H1 (cell line): ENCODE results near the gene ZNF777. TPM values are rescaled to one million over a fixed set of nuclear protein-coding genes. Genes with fewer than 3 reads are reported as not detected.

ENCODE experiments used
- CTCF ChIA-PET: fragments of 300-600 bp; sonication (Branson Sonifier 250); formaldehyde crosslinking; loops from one replicate; lab custom pipeline; 2021; ENCODE audit not compliant: partially characterized antibody; lab: Charles Lee
- POLR2A ChIA-PET: fragments of 300-600 bp; sonication (Branson Sonifier 250); formaldehyde crosslinking; loops from one replicate; lab custom pipeline; 2021; ENCODE audit warnings: inconsistent platforms; ENCODE audit not compliant: partially characterized antibody; lab: Charles Lee
- DNase-seq, 2 experiments: peaks; one replicate each; pipeline versions ENCODE4 v3.0.0 to v3.0.0-alpha.2; 2010 to 2022; ENCODE audit warnings: low spot score in 2 of 2, low read depth in 1 of 2, mixed read lengths in 1 of 2
- FAIRE-seq: peaks from 2 replicates; lab custom pipeline; 2011; peaks lifted over from hg19 to GRCh38; lab: Jason Lieb, UNC
- H2AFZ ChIP-seq: 2 replicates; pipeline ENCODE4 v1.8.1; 2012; ENCODE audit warnings: low read length, inconsistent platforms
- H2AK5ac ChIP-seq: 2 replicates; pipeline ENCODE4 v1.6.1; 2013; ENCODE audit warnings: low read depth, low read length
- H2BK120ac ChIP-seq: replicated peaks from 2 replicates; pipeline ENCODE3; 2013; ENCODE audit warnings: low read depth, low read length, inconsistent platforms
- H2BK12ac ChIP-seq: 2 replicates; pipeline ENCODE4 v1.6.1; 2013; ENCODE audit warnings: low read depth, low read length
- H2BK15ac ChIP-seq: 2 replicates; pipeline ENCODE4 v1.6.1; 2013; ENCODE audit warnings: low read length
- H2BK20ac ChIP-seq: 2 replicates; pipeline ENCODE4 v1.6.1; 2013; ENCODE audit warnings: low read length
- H2BK5ac ChIP-seq: 2 replicates; pipeline ENCODE4 v1.6.1; 2013; ENCODE audit warnings: low read depth, low read length
- H3K14ac ChIP-seq: 2 replicates; pipeline ENCODE4 v1.6.1; 2013; ENCODE audit warnings: inconsistent platforms; ENCODE audit not compliant: insufficient read length
- H3K18ac ChIP-seq: 2 replicates; pipeline ENCODE4 v1.6.1; 2013; ENCODE audit warnings: low read length; ENCODE audit errors: extremely low read depth
- H3K23ac ChIP-seq: 2 replicates; pipeline ENCODE4 v1.6.1; 2013; ENCODE audit warnings: inconsistent platforms; ENCODE audit not compliant: insufficient read length
- H3K23me2 ChIP-seq: 2 replicates; pipeline ENCODE4 v1.6.1; 2013; ENCODE audit warnings: low read depth, low read length
- H3K27ac ChIP-seq: 2 replicates; pipeline ENCODE4 v1.6.1; 2011; ENCODE audit warnings: low read depth, low read length, inconsistent platforms
- H3K27me3 ChIP-seq, 4 experiments: replicated peaks in 1 of 4; 1 replicate in 1 of 4; 2 replicates in 3 of 4; pipeline versions ENCODE4 v1.6.1 to v1.8.1; 2011 to 2013; ENCODE audit warnings: low read length in 3 of 4, mild to moderate bottlenecking in 3 of 4, inconsistent platforms in 2 of 4, mixed read lengths in 2 of 4, moderate library complexity in 1 of 4; ENCODE audit not compliant: control insufficient read depth in 3 of 4, insufficient read depth in 3 of 4; ENCODE audit errors: extremely low read depth in 1 of 4
- H3K36me3 ChIP-seq, 4 experiments: 2 replicates each; pipeline versions ENCODE4 v1.6.1 to v1.8.1; 2011 to 2013; ENCODE audit warnings: mild to moderate bottlenecking in 4 of 4, low read length in 3 of 4, moderate library complexity in 2 of 4, control low read depth in 1 of 4, inconsistent platforms in 1 of 4; ENCODE audit not compliant: insufficient read depth in 4 of 4, control insufficient read depth in 2 of 4
- H3K4ac ChIP-seq: replicated peaks from 2 replicates; pipeline ENCODE3; 2013; ENCODE audit warnings: low read length, low read depth, mixed read lengths, inconsistent platforms; ENCODE audit not compliant: insufficient read length
- H3K4me1 ChIP-seq, 4 experiments: replicated peaks in 1 of 4; 1 replicate in 1 of 4; 2 replicates in 3 of 4; pipeline versions ENCODE4 v1.6.1 to v1.8.1; 2011 to 2013; ENCODE audit warnings: low read length in 3 of 4, inconsistent platforms in 2 of 4, mixed read lengths in 1 of 4; ENCODE audit not compliant: insufficient read depth in 4 of 4, control insufficient read depth in 3 of 4
- H3K4me2 ChIP-seq, 2 experiments: 2 replicates each; pipeline versions ENCODE4 v1.6.1 to v1.8.1; 2011 to 2013; ENCODE audit warnings: low read depth in 2 of 2, low read length in 2 of 2, control low read depth in 1 of 2, inconsistent platforms in 1 of 2, mild to moderate bottlenecking in 1 of 2; ENCODE audit not compliant: insufficient read depth in 1 of 2
- H3K4me3 ChIP-seq, 4 experiments: fragments of 200-600, 300-600 bp in 1 of 4; sonication (generic), shearing (Covaris generic), sonication (Bioruptor Twin) in 1 of 4; 2 replicates each; pipeline versions ENCODE4 v1.5.1 to v1.8.1; 2011 to 2016; ENCODE audit warnings: low read length in 4 of 4, low read depth in 3 of 4, control low read depth in 2 of 4, inconsistent platforms in 2 of 4, mild to moderate bottlenecking in 2 of 4, mixed read lengths in 1 of 4, moderate library complexity in 1 of 4; ENCODE audit not compliant: insufficient read depth in 2 of 4; ENCODE audit errors: extremely low read depth in 1 of 4
- H3K56ac ChIP-seq: replicated peaks from 2 replicates; pipeline ENCODE3; 2013; ENCODE audit warnings: low read depth, mild to moderate bottlenecking, mixed read lengths, low read length, inconsistent platforms; ENCODE audit not compliant: insufficient read length
- H3K79me1 ChIP-seq: 2 replicates; pipeline ENCODE4 v1.6.1; 2013; ENCODE audit warnings: low read depth, low read length, control low read depth
- H3K79me2 ChIP-seq, 2 experiments: 2 replicates each; pipeline versions ENCODE4 v1.6.1 to v1.8.1; 2012 to 2013; ENCODE audit warnings: low read length in 2 of 2, mild to moderate bottlenecking in 2 of 2, inconsistent platforms in 1 of 2; ENCODE audit not compliant: insufficient read depth in 2 of 2, control insufficient read depth in 1 of 2
- H3K9ac ChIP-seq, 4 experiments: replicated peaks in 1 of 4; 1 replicate in 1 of 4; 2 replicates in 3 of 4; pipeline versions ENCODE4 v1.6.1 to v1.8.1; 2011 to 2013; ENCODE audit warnings: low read depth in 3 of 4, low read length in 3 of 4, control low read depth in 2 of 4, mild to moderate bottlenecking in 2 of 4, moderate library complexity in 2 of 4, inconsistent platforms in 1 of 4; ENCODE audit errors: extremely low read depth in 1 of 4
- H3K9me3 ChIP-seq, 2 experiments: 2 replicates each; pipeline versions ENCODE4 v1.6.1 to v1.8.1; 2012 to 2013; ENCODE audit warnings: mild to moderate bottlenecking in 2 of 2, moderate library complexity in 2 of 2, control low read depth in 1 of 2, inconsistent platforms in 1 of 2, low read depth in 1 of 2, low read length in 1 of 2, mixed read lengths in 1 of 2; ENCODE audit not compliant: insufficient read depth in 2 of 2
- H4K20me1 ChIP-seq, 2 experiments: replicated peaks in 1 of 2; 2 replicates each; pipeline versions ENCODE3 to v1.8.1; 2011 to 2013; ENCODE audit warnings: inconsistent platforms in 2 of 2, low read length in 2 of 2, mild to moderate bottlenecking in 1 of 2; ENCODE audit not compliant: insufficient read depth in 2 of 2, control insufficient read depth in 1 of 2
- H4K5ac ChIP-seq: 2 replicates; pipeline ENCODE4 v1.6.1; 2013; ENCODE audit warnings: low read length, low read depth, mixed read lengths, inconsistent platforms; ENCODE audit not compliant: insufficient read length
- H4K8ac ChIP-seq: 2 replicates; pipeline ENCODE4 v1.8.0; 2013; ENCODE audit warnings: mild to moderate bottlenecking, moderate library complexity, low read length, inconsistent platforms; ENCODE audit not compliant: insufficient read depth; ENCODE audit errors: extremely low read depth
- H4K91ac ChIP-seq: replicated peaks from 2 replicates; pipeline ENCODE3; 2013; ENCODE audit warnings: low read length, mixed read lengths, inconsistent platforms; ENCODE audit not compliant: insufficient read length
- ASH2L ChIP-seq: fragments of 200-600, 300-600 bp; sonication (generic); IDR thresholded peaks from one replicate; pipeline ENCODE4 v1.7.1; 2017; ENCODE audit warnings: low read length
- ATF2 ChIP-seq: IDR thresholded peaks from 2 replicates; pipeline ENCODE4 v1.6.1; 2012; ENCODE audit warnings: low read length, inconsistent platforms
- BACH1 ChIP-seq: IDR thresholded peaks from 2 replicates; pipeline ENCODE4 v1.6.1; 2012; ENCODE audit warnings: low read length, improper control_type of control experiment
- CREB1 ChIP-seq: IDR thresholded peaks from 2 replicates; pipeline ENCODE4 v1.6.1; 2012; ENCODE audit warnings: inconsistent platforms
- E2F6 ChIP-seq: IDR thresholded peaks from 2 replicates; pipeline ENCODE4 v1.6.1; 2012; ENCODE audit warnings: inconsistent platforms
- PHF8 ChIP-seq: fragments of 200-600 bp; sonication (generic); conservative IDR thresholded peaks from 2 replicates; pipeline ENCODE4 v1.7.1; 2012; ENCODE audit warnings: low read depth, mild to moderate bottlenecking, inconsistent platforms, low read length, moderate library complexity
- POLR2A ChIP-seq, 2 experiments: IDR thresholded peaks; 1 replicate in 1 of 2; 2 replicates in 1 of 2; pipeline ENCODE4 v1.6.1; 2011; ENCODE audit warnings: low read depth in 2 of 2, low read length in 2 of 2, mild to moderate bottlenecking in 2 of 2; ENCODE audit errors: control extremely low read depth in 1 of 2
- POLR2AphosphoS5 ChIP-seq: IDR thresholded peaks from 2 replicates; pipeline ENCODE4 v1.6.1; 2011; ENCODE audit warnings: low read depth, low read length
- RAD21 ChIP-seq, 2 experiments: IDR thresholded peaks in 1 of 2; conservative IDR thresholded peaks in 1 of 2; 2 replicates each; pipeline ENCODE4 v1.6.1; 2011; ENCODE audit warnings: low read depth in 2 of 2, low read length in 2 of 2, improper control_type of control experiment in 1 of 2, inconsistent platforms in 1 of 2, mild to moderate bottlenecking in 1 of 2, moderate library complexity in 1 of 2
- RFX5 ChIP-seq: IDR thresholded peaks from 2 replicates; pipeline ENCODE4 v1.6.1; 2011; ENCODE audit warnings: low read depth, low read length, improper control_type of control experiment, borderline replicate concordance
- SIRT6 ChIP-seq: IDR thresholded peaks from one replicate; pipeline ENCODE4 v1.7.1; 2012; ENCODE audit warnings: low read length, inconsistent platforms
- SUZ12 ChIP-seq: fragments of 200-600 bp; sonication (generic); IDR thresholded peaks from 2 replicates; pipeline ENCODE4 v1.6.1; 2012; ENCODE audit warnings: mild to moderate bottlenecking, inconsistent platforms, low read length, moderate library complexity, mixed read lengths
- WGBS, 2 experiments: shearing (Covaris generic) in 1 of 2; methylation state at CpG; one replicate each; pipeline versions ENCODE4 v1.1.6 to v1.1.7; 2013 to 2015; ENCODE audit warnings: low lambda C conversion rate in 2 of 2, mixed read lengths in 2 of 2, inconsistent platforms in 1 of 2, low coverage in 1 of 2, missing lambda C conversion rate in 1 of 2; ENCODE audit not compliant: insufficient replicate concordance in 2 of 2, insufficient coverage in 1 of 2, insufficient read length in 1 of 2; ENCODE audit errors: extremely low coverage in 1 of 2, missing lambda C conversion rate in 1 of 2; 5-methylcytosine and 5-hydroxymethylcytosine counted together
- polyA plus RNA-seq, 7 experiments: library from polyadenylated mRNA; depleted of rRNA in 3 of 7; stranded (reverse) in 5 of 7; unstranded in 2 of 7; fragments of >200 nt in 5 of 7; fragments of 200-250 nt in 2 of 7; gene quantifications; 1 replicate in 5 of 7; 2 replicates in 1 of 7; 4 replicates in 1 of 7; pipeline versions ENCODE4 v1.2.1 to v1.2.3, GENCODE V29; 2011 to 2013; ENCODE audit warnings: missing spikeins in 2 of 7, mixed read lengths in 2 of 7
- total RNA-seq: library from RNA; stranded (reverse); fragmentation: NEBNext Ultra II Directional; extraction: Animal tissue kit (Norgen Biotek cat#: 25700); gene quantifications from 2 replicates; pipeline ENCODE4 v1.2.1, GENCODE V29; 2021

ZNF777 gene
- total and polyA plus RNA-seq, 2 of the 8 experiments (the other 6 are each of a cell fraction or from before 2014, with no cell fraction given): 8.0 to 10.1 TPM

- Histone ChIP-seq H2BK12ac (no peak overlapping the region), H2BK5ac (no peak overlapping the region), H3K27ac (no peak overlapping the region), H3K9ac (no peak overlapping the region), H4K5ac (no peak overlapping the region), H4K8ac (no peak overlapping the region), H3K23me2 (no peaks in the 10 kb centered on the region), H3K27me3 (no peaks in the 10 kb centered on the region), H2BK15ac (no peak overlapping the region), H2AFZ (no peak overlapping the region), H3K56ac (no peak overlapping the region), H3K4ac (no peak overlapping the region), H4K20me1 (peaks cover 0 to 2% of the 10 kb centered on the region in 2 experiments), H3K9me3 (no peaks in the 10 kb centered on the region), H3K18ac (no peak overlapping the region), H3K79me2 (no peaks in the 10 kb centered on the region), H3K36me3 (peaks cover 2 to 20% (median 10%) of the 10 kb centered on the region in 4 experiments; a peak in 7 of 8 replicates), H2AK5ac (no peak overlapping the region), H3K14ac (no peak overlapping the region), H3K79me1 (0 out of 2 replicates have a peak, but pooled peaks cover under 1% of the 10 kb centered on the region), H2BK120ac (no peak overlapping the region), H3K23ac (no peak overlapping the region), H2BK20ac (no peak overlapping the region), H3K4me3 (no peak overlapping the region), H3K4me2 (no peak overlapping the region), H4K91ac (no peak overlapping the region), H3K4me1 (peaks cover 0 to 10% (median 8%) of the 10 kb centered on the region in 4 experiments; a peak in 6 of 7 replicates)
- POLR2A ChIA-PET: interaction anchor here (1.1 to 5.0 kb wide), 2 partner anchors 13 to 87 kb away, joined by 3 to 26 read pairs; partner anchors contain the start of gene ZNF777
- DNase-seq (no peak), FAIRE-seq (no peak)
- CTCF ChIA-PET: interaction anchor here (1.3 to 3.1 kb wide), 4 partner anchors 10 to 166 kb away, joined by 3 to 12 read pairs (median 7); no protein-coding TSS in a partner anchor
- WGBS, 2 experiments: 90% methylated on average over 6 of the region's 6 CpGs; no CpG with 5 or more reads in 1 of the 2 experiments
- TF ChIP-seq PHF8: no peak
- no peak for TF ChIP-seq SUZ12
- TF ChIP-seq RAD21 (IDR thresholded peaks at IDR 0.05 in 1 of 2, conservative IDR thresholded peaks at IDR 0.05 in 1 of 2; ENCODE audit: low read depth in 2 of 2, low read length in 2 of 2): no peak
- no peak for TF ChIP-seq POLR2AphosphoS5
- no peak for TF ChIP-seq SIRT6
- TF ChIP-seq E2F6: no peak
- TF ChIP-seq RFX5: no peak
- TF ChIP-seq ATF2: no peak
- TF ChIP-seq POLR2A (IDR thresholded peaks at IDR 0.05; ENCODE audit: control extremely low read depth in 1 of 2, low read depth in 2 of 2, low read length in 2 of 2): no peak
- TF ChIP-seq ASH2L: no peak
- no peak for TF ChIP-seq CREB1
- no peak for TF ChIP-seq BACH1
Measured at GRCh38 chr7:149473251-149473650, 12.4 kb upstream of the ZNF777 start.
